LNCaP clone FGC (cell line): Measurements from ENCODE around the gene ALB.

ENCODE experiments used
- DNase-seq: peaks from one replicate; pipeline ENCODE4 v3.0.0-alpha.2; 2011; ENCODE audit warnings: low read depth
- H3K4me3 ChIP-seq: 2 replicates; pipeline ENCODE4 v1.5.1; 2011; ENCODE audit warnings: mild to moderate bottlenecking, low read depth, low read length, control low read depth
- CTCF ChIP-seq: IDR thresholded peaks from 2 replicates; pipeline ENCODE4 v1.5.1; 2012; ENCODE audit warnings: mild to moderate bottlenecking; ENCODE audit not compliant: control insufficient read depth, insufficient read depth; ENCODE audit errors: extremely low read depth

The ALB gene

GRCh38 chr4:73414936-73415271, 10.8 kb downstream of the ALB start:
- H3K4me3 ChIP-seq, result no peak overlapping the region
- no peak for DNase-seq
- no peak for TF ChIP-seq CTCF

GRCh38 chr4:73415807-73416238, 11.7 kb downstream of the ALB start:
- TF ChIP-seq CTCF, result no peak

GRCh38 chr4:73416423-73417087, 12.5 kb downstream of the ALB start:
- H3K4me3 ChIP-seq, result no peak overlapping the region
- DNase-seq, result no peak
- no peak for TF ChIP-seq CTCF

More at GRCh38 chr4:73415807-73416238, 11.7 kb downstream of the ALB start:
- no peak for DNase-seq
- H3K4me3 ChIP-seq, result no peak overlapping the region

GRCh38 chr4:73417342-73417741, 13.3 kb downstream of the ALB start:
- DNase-seq, result no peak
- H3K4me3 ChIP-seq, result no peak overlapping the region
- TF ChIP-seq CTCF, result no peak

- no peak for TF ChIP-seq CTCF
- no peak overlapping the region for H3K4me3 ChIP-seq
- DNase-seq, result no peak
Measured at GRCh38 chr4:73417973-73418372, 13.9 kb downstream of the ALB start.

GRCh38 chr4:73418677-73419076, 14.6 kb downstream of the ALB start:
- DNase-seq, result no peak
- no peak overlapping the region for H3K4me3 ChIP-seq
- no peak for TF ChIP-seq CTCF
